Astrocyte of the cerebellum (primary cell): Measurements from ENCODE around the gene CSGALNACT2.

Experiments
- DNase-seq: peaks from one replicate; pipeline ENCODE4 v3.0.0-alpha.2; 2011; ENCODE audit warnings: low read depth
- H3K4me3 ChIP-seq: 2 replicates; pipeline ENCODE4 v1.5.1; 2011; ENCODE audit warnings: mild to moderate bottlenecking, low read depth, low read length, moderate library complexity
- in situ Hi-C: cut with HindIII; loops from 2 replicates; pipeline ENCODE4 v1.10.0; 2017; ENCODE audit warnings: low sequenced_read_pairs
- TF ChIP-seq, protein P1 (sequence below): IDR thresholded peaks from 2 replicates; pipeline ENCODE4 v1.5.1; 2012; ENCODE audit warnings: low read length, low read depth, moderate library complexity, mild to moderate bottlenecking; ENCODE audit errors: missing control alignments

CSGALNACT2 gene

GRCh38 chr10:43206391-43207235 is 68.4 kb downstream of the CSGALNACT2 start:
- no peak for DNase-seq
- no peak overlapping the region for H3K4me3 ChIP-seq
- TF ChIP-seq, protein P1, sequence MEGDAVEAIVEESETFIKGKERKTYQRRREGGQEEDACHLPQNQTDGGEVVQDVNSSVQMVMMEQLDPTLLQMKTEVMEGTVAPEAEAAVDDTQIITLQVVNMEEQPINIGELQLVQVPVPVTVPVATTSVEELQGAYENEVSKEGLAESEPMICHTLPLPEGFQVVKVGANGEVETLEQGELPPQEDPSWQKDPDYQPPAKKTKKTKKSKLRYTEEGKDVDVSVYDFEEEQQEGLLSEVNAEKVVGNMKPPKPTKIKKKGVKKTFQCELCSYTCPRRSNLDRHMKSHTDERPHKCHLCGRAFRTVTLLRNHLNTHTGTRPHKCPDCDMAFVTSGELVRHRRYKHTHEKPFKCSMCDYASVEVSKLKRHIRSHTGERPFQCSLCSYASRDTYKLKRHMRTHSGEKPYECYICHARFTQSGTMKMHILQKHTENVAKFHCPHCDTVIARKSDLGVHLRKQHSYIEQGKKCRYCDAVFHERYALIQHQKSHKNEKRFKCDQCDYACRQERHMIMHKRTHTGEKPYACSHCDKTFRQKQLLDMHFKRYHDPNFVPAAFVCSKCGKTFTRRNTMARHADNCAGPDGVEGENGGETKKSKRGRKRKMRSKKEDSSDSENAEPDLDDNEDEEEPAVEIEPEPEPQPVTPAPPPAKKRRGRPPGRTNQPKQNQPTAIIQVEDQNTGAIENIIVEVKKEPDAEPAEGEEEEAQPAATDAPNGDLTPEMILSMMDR, result no peak
- in situ Hi-C loops, result no loop called here

DNA sequence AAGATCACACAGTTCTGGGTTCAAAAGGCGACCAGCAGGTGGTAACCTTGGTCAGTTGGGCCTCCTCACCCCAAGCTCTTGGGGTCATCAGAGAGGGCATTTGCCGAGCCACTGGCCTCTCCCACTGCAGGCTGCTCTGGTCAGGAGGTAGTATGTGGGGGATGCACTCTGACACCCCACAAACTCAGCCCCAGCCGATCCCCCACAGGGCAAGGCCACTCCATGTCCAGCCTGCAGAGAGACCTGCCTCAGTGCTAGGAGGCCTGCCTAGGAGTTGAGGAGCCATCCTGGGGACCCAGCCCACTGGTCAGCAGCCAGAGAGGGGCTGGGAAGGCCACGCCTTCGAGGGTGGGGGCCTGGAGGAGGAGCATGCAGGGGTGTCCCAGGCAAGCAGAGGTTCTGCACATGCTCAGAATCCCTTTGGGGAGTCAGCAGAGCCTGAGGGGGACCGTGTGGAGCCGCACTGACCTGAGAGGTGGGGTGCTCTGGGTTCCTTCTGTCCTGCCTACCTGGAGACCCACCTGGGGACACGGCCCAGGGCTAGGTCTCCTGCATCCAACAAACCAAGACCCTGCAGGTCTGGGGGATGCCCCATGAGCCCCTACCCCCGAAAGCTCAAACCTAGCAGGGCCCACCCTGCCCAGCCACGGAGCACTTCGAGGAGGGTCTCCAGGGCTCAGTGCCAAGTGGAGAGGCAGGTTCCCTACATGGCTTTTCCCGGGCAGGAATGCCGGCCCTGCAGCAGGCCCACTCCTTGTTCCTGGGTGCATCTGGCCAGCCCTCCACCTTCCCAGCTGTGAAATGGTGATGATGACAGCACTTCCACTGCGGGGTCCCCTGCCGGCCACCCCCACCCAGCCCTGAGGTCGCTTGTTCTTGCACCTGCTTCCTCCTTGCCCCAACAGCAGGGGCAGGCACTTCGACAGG is 70.2 kb downstream of the CSGALNACT2 start:
- in situ Hi-C loops, result no loop called here
- TF ChIP-seq, protein P1, result no peak
- no peak overlapping the region for H3K4me3 ChIP-seq
- no peak for DNase-seq

GRCh38 chr10:43209074-43209455 is 70.8 kb downstream of the CSGALNACT2 start:
- DNase-seq, result no peak
- TF ChIP-seq, protein P1, result no peak
- in situ Hi-C loops, result no loop called here
- H3K4me3 ChIP-seq, result no peak overlapping the region

DNA sequence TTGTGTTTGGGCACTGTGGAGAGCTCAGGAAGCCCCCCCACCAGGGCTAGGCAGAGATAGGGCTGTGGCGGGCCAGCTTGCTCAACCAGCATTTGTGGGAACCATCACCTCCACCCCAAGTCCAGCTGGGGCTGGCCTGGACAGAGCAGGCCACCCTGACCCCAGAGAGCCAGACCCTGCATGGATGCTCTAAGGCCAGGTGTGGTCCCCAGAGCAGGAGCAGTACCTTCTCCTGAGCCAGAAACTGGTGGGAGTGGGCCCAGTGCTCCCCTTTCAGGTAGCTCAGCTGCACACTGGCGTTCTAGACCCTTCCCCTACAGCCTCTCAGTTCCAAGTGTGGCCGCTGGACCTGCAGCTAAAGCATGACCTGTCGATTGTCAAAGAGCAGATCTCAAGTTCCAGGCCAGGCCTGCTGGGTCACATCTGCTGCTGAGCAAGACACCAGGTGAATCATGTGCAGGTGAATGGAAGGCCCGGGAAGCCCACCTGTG is 71.5 kb downstream of the CSGALNACT2 start:
- TF ChIP-seq, protein P1, result no peak
- DNase-seq, result no peak
- in situ Hi-C loops, result no loop called here
- H3K4me3 ChIP-seq, result no peak overlapping the region

DNA sequence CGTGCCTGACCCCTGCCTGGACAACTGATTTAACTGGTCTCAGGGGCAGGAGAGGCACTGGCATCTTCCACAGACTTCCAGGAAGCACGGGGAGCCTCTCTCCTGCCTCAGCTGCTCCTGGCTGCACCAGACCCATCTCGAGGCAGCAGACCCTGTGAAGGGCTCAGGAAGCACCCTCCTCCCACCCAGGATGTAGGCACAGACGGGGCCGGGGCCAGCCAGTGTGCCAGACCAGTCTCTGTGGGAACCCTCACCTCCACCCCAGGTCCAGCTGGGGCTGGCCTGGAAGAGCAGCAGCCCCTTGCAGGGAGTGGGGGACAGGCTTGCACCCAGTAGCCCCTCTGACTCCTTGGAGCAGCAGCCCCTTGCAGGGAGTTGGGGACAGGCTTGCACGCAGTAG is 72.3 kb downstream of the CSGALNACT2 start:
- TF ChIP-seq, protein P1, result no peak
- in situ Hi-C loops, result no loop called here
- DNase-seq, result no peak
- H3K4me3 ChIP-seq, result no peak overlapping the region

DNA sequence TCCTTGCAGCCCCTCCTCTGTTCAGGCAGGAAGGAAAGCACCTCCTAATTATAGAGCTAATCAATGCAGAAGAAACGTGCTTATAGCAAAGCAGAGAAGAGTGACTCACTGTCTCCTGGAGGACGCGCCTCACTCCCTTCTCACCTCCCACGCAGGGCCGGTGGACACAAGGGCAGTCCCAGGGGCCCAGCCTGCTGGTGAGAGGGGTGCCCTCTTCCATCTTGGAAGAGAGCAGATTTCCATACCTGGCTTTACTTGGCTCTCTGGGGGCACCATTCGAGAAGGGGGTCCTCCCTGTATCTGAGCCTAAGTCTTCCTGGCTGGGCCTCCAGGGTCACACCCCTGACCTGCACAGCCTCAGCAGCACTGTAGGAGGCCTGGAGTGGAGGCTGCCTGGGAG is 72.8 kb downstream of the CSGALNACT2 start:
- TF ChIP-seq, protein P1, result no peak
- DNase-seq, result no peak
- in situ Hi-C loops, result no loop called here
- no peak overlapping the region for H3K4me3 ChIP-seq
